Activated CD8-positive, alpha-beta memory T cell treated with anti-CD3 and anti-CD28 coated beads, Interleukin-2, amount 50 U/mL, for 4 hours (primary cell): ENCODE measurements around the gene FAM50B.

Experiments used
- DNase-seq: peaks from one replicate; pipeline ENCODE4 v3.0.0-alpha.2; 2020

FAM50B gene

DNA sequence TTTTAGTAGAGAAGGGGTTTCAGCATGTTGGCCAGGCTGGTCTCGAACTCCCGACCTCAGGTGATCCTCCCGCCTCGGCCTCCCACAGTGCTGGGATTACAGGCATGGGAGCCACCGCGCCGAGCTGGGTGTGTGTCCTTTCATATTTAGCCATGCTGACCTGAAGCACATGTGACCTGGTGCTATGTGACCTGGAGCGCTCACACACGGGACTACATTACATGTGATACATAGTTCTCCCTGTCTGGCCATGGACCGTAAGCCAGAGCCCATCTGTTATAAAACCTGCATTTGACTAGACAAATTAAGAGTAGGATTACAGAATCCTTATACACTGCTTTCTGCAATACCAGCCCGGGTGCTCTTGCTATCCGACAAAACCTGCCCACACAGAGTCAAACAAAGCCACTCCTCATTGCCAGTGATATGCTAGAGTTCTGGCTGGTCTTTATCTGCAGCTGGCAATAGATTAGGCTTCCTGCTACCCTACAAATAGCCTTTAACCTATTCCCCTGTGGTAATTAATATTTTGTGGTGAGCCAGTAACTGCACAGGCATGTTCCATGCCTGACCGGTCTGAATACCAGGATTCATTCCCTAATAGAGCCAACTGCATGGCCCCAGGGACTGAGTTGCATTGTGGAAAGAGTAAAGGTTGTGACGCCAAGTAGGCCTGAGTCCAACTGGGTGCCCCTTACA is 26.3 kb upstream of the FAM50B start:
- DNase-seq = no peak

DNA sequence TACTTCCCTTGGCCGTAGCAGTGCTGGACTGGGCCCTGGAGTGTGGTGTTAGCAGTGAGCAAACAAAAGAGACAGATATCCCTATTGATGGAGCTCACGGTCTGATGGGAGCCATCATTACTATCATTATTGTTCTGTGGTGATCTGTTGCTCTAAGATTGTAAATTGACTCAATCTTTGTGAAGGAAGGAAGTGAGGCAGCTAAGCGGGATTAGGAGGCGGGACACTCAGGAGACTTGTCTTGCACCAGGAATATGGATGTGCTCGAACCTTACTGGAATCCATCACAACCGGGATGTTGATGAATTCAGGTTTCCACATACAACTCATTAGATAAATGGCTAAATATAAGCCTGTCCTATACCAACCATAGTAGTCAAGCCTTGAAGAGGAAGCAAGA is 25.5 kb upstream of the FAM50B start:
- no peak for DNase-seq

DNA sequence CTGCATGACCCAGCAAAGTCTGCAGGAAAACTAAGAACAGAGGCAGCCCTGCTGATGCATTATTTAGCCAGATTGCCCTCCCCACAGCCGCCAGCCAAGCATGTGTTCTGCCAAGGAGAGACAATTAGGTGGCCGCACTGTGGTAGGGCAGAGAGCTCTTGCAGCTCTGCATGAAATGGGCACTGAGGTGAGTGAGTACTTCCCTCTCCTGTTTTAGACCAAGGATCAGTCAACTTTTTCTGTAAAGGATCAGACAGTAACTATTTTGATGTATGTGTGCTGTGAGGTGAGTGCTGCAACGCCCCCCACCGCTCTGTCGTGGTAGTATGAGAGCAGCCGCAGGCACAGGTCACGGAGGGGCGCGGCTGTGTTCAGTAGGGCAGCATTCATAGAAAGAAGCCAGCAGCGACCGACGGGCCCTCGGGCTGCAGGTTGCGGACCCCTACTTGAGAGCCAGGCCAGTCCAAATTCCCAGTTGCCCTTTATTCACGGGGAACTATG is 23.8 kb upstream of the FAM50B start:
- DNase-seq = no peak

DNA sequence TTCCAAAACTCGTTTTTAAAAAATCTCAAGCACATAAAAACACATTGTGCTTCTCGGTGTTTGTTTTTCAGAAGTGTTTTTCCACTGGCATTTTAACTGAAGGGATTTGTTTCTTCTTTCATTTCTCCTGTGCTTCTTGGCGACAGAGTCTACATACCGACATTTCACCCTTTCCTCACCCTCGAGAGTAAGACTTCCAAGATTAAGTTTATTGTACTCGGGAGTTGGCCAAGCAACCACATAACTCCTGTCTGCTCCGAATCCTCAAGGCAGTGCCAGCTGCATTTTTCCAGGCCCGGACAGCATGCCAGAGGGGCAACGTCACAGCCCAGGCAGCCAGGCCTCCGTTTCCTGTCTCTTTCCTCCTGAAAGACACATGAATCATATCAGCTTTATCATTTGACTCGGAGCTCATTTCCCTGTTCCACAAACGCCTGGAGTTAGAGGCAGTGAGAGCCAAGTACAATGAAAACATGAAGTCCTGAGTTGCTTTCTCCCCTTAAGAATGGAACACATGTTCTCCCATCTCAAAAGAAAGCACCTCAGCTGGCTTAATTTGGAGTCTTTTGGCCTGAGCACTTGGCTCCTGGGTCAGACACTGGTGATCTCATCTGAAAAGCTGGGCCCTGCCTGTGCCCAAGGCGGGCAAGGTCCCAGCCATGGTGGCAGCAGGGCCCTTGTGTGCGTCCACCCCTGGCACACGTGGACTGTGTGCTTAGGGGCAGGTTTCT is 23.2 kb upstream of the FAM50B start:
- DNase-seq = no peak

DNA sequence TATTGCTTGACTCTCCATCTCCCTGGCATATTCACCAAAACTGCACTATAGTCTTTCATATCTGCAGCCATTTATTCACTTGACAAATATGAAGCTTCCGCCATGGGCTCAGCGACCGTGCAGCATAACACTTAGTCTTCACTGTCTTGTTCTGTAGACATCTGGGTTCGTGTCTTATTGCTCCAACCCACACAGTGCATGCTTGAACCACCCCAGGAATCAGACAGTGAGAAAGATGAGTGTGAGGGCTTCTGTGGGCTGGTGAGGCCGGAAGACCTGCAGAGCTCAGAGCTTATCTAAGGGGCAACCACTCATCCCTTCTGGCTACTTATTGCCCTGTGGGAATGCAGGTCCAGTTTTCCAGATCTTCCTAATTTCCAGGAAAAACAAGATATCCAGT is 19.9 kb upstream of the FAM50B start:
- DNase-seq = no peak

DNA sequence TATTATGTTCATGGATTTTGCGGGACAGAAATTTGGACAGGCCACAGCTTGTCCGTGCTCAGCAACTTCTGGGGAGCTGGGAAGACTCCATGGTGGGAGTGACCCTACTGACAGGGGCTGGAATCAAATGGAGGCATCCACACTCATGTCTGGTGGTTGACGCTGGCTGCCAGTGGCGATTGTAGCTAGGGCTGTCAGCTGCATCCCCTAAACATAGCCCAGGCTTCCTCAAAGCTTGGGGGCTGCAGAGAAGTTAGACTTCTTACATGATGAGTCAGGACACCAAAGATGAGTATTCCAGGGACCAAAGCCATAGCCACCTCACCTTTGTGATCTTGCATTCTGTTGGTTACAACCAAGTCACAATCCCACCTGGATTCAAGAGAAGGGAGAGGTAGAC is 18.4 kb upstream of the FAM50B start:
- DNase-seq = no peak

DNA sequence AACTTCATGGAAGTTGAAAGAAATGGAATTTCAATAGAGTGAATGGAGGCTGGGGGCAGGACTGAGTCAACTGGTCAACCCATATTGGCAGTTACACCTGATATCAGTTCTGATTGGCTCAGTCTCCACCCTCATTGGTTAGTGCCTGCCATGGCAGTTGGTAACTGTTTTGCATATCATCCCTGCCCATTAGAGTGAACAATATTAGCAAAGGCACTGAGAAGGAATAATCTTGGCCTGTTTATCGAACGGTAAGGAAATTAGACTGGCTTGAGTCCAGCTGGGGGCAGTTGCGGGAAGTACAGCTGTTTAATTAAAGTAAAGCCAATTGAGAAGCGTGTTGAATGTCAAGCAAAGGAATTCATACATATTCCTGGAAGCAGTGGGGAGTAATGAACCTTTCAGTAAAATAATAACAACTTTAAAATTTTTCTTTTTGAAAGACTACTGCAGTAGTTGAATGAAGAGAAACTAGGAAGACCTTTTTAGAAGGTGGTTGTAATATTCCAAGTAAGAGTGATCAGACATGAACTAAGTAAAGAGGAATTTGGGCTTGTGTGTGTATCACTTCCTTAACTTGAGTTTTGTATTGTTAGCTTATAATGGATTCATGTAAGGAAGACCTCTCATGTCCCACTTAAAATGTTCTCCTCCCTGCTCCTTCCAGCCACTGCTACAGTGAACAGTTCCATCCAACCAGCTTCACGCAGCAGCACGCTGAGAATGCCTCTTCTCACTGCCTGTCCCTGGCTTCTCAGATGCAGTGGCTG is 17.2 kb upstream of the FAM50B start:
- no peak for DNase-seq

DNA sequence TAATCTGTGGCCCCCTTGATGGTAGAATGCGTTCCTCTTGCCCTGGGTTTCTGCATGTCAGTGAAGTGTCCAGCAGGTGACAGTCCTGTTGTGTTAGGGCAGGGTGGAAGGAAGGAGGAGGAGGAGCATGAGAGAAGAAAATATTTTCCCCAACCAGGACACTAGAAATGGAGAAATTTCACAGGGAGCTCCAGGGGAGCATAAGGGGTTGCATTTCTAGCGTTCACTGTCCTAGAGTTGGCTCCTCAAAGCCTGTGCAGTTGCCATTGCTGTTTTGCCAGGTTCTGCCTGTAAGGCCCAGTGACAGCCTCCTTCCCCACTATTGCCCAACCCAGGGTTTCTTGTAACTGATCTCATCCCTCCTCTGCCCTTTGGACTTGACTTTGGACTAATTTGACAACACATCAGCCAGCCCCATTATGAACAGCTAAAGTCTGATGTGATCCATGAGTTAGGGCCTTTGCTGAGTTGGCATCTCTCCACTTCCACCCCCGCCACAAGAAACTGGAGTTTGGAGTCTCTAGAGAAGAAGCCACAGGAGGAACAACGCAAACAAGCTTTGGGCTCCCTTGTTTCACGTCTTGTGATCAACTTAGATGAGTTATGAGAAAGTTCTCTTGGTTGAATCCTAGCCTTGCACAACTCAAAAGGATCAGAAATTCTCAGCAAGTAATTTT is 14.0 kb upstream of the FAM50B start:
- no peak for DNase-seq

DNA sequence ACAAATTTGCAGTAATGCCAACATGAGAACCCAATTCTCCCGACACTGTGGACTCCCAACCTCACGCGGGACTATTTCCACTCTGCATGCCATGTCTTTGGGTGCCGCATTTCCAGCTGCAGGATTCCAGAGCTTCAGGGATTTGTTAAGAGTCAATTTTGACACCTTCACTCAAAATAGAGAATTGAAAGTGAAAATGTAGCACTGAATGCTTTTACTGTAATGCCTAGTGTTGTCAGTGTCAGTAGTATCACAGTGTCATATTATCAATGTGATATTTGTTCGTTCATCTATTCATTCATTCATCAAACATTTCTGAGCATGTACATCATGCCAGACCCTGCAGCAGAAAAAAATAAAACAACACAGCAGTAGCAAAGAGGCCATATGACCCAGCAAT is 13.4 kb upstream of the FAM50B start:
- no peak for DNase-seq

DNA sequence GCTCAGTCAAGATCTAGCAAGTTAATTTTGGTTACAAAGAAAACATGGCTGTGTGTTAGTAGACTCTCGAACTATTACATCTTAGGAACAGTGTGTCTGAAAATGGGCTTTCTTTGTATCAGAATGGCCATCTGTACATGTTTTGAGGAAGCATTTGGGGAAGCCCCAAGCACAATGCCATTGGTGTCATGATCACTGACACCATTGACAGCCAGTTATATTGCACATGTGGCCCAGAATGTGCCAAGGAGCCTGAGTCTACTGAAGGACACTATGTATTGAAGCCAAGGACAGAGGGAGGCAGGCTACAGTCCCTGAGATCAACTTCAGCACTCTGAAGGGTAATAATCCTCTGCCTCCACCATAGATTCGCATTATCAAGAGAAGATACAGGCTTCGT is 12.6 kb upstream of the FAM50B start:
- no peak for DNase-seq

DNA sequence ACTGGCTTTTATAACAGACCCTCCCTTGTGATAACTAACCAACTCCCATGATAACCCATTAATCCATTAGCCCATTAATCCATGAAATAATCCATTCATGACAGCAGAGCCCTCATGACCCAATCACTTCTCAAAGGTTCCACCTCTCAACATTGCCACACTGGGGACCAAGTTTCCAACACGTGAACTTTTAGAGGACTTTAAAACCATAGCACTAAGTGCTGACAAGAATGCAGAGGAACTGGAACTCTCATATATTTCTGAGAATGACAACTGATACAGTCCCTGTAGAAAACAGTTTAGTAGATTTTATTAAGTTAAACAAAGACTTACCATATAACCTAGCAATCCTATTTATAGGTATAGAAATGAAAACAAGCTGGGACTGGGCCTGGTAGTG is 11.4 kb upstream of the FAM50B start:
- DNase-seq = no peak

DNA sequence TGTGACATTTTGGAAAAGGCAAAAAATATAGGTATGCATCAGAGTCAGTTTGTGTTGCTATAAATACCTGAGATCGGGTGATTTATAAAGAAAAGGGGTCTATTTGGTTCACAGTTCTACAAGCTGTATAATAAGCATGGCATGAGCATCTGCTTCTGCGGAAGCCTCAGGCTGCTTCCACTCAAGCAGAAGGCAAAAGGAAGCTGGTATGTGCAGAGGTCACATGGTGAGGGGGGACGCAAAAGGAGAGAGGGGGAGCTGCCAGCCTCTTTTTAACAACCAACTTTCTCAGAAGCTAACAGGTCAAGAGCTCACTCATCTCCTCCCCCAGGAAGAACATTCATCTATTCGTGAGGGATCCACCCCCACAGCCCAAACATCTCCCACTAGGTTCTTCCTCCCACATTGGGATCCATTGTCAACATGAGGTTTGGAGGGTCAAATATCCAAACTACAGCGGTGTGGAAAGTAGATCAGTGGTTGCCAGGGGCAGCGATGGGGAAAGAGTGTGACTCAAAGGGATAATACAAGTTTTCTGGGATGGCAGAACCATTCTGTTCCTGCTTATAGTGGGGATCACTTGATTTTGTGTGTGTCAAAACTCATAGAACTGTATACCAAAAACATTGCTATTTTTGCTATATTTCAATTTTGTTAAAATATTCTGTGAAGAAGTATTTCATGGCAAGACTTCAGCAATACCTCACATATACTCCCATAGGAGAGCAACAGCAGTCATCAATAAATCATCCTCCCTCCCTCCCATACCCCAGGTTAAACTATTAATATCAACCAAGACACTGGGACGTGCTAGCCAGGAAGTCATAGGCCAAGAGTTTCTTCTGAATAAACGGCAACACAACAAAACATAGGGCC is 9.9 kb upstream of the FAM50B start:
- no peak for DNase-seq

DNA sequence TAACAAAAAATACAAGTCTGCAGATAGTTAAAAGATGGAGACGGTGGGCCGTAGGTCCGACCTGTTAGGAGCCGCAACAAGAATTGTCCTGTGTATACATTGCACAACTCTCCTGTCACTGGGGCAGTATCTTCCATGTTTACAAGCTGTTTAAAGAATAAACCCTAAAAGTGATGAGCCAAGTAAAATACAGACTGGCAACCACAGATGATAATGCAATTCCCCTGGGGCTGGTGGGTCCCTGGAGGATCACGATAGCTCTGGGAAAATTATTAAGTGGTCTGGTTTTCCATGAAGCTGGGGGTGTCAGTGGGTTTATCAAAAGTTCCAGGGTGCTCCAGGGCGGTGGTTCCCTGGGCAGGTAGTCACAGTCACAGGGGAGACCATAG is 8.1 kb upstream of the FAM50B start:
- no peak for DNase-seq

DNA sequence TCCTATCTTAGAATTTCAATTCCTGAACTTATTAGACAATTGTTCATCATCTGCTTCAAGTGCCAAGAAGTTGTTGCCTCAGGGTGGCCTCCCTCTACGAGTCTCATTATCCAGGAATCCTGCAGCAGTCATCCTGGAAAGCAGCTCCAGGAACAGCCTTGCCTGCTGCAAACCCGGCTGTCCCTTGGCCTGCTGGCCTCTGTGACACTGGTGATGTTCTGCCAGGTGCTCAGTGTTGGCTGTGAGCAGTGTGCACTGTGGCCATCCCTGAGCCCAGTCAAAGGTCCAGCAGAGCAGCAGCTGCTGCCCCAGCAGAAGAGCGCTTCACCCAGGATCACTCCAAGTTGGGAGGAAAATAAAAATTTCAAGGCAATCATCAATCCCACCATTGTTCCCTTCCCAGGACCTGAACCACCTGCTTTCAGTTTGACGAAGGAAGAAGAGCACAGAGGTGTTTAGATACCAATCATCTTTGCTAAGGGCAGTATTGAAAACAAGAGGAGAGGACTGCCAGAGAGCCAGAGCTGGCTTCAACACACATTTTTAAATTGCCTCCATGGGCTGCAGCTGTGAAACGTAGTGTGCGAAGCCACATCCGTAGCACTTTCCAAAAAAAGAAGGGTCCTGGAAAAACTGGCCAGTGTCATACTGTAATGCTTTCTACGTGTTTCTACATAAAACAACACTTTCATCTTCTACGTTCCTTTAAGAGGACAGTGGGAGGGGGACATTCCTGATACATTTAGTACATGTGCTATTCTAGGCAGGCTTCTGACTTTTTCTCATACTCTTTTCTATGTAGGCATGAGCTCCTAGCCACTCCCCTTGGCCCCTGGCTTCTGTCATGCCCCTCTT is 7.2 kb upstream of the FAM50B start:
- no peak for DNase-seq

DNA sequence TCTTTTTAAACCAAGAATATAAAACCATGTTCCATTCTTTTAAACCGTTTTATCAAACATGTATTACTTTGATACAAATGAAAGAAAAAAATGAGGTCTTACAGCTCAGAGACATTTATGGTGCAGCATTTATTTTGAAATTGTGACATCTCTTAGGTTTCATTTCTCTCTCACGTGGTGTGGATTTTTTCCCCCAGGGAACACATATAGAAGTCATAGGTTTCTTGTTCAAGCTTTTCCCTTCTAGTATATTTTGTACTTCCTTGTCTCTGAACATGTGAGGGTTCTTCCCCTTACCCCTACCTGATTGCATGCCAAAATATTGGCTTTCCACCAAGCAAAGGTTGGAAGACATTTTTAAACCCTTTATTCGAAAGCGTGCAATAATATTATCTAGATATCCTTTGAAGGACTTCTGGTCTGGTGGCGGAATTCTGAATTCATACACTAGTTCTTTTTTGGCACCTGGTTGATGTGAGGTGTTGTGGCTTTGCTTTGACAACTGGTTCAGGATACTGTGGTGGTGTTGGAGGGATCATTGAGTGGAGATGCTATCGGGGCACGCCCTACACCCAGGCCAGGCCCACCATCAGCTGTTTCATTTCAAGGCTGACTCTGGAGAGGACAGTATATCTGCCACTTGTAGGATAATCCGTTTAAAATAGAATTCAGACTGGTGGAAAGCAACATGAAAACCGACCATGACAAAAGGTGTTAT is 5.6 kb upstream of the FAM50B start:
- DNase-seq = no peak

DNA sequence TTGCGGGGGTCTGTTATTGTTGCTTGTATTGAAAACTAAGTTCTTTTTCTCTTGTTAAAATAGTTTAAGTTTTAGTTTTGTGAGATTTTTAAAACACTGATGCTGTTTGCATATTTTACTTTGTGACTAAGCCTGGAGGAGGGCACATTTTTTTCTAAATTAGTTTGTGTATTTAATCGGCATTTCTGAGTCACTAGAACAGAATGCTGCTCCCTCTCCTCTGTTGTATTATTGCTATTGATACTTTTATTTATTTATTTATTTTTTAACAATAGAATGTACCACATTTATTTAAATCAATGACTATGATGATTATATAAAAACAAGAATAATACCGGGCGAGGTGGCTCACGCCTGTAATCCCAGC is 5.1 kb upstream of the FAM50B start:
- DNase-seq = no peak

DNA sequence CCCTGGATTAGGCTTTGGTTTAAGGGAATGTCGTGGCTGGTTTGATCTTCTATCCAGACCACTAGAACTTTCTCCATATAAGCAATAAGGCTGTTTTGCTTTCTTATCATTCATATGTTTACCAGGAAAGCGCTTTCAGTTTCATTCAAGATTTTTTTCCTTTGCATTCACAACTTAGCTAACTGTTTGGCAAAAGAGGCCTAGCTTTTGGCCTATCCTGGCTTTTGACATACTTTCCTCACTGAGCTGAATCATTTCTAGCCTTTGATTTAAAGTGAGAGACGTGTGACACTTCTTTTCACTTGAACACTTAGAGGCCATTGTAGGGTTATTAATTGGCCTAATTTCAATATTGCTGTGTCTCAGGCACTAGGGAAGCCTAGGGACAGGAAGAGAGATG is 1.7 kb upstream of the FAM50B start:
- no peak for DNase-seq

DNA sequence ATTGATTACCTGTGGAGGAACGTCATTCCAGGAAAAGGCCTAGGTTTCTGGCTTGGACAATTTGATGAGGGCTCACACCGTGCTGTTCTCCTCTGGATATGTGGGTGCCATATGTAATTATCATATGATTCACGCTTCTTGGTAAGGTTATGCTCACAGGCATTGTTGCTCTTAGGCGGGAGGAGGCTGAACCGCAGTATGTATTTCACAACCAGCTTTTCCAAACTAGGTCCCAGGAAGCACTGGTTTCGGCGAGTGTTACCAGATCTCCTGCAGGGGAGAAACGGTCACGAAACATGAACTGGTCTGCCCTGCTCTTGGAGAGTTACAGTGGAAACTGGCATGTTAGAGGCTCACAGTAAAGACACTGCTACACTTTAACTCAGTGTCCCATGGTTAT is 793 bp upstream of the FAM50B start:
- DNase-seq = no peak

DNA sequence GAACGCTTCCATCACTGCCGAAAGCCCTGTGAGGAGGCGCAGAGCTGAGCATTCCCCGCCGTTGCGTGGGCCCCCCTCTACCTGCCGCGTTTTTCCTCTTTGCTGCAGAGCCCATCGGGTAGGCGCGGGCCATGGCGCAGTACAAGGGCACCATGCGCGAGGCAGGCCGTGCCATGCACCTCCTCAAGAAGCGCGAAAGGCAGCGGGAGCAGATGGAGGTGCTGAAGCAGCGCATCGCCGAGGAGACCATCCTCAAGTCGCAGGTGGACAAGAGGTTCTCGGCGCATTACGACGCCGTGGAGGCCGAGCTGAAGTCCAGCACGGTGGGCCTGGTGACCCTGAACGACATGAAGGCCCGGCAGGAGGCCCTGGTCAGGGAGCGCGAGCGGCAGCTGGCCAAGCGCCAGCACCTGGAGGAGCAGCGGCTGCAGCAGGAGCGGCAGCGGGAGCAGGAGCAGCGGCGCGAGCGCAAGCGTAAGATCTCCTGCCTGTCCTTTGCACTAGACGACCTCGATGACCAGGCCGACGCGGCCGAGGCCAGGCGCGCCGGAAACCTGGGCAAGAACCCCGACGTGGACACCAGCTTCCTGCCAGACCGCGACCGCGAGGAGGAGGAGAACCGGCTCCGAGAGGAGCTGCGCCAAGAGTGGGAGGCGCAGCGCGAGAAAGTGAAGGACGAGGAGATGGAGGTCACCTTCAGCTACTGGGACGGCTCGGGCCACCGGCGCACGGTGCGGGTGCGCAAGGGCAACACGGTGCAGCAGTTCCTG is 693 bp downstream of the FAM50B start:
- DNase-seq = peak; percentile 27
